PC-9 (cell line): Measurements from ENCODE around the gene PNLIP. TPM values are rescaled to one million over a fixed set of nuclear protein-coding genes. Genes with fewer than 3 reads are reported as not detected.

ENCODE experiments used
- BruUV-seq: library from RNA; stranded (reverse); fragments of 400-500 nt; replicated peaks from 2 replicates; lab custom pipeline; 2021; lab: Mats Ljungman, UMichigan
- CTCF ChIA-PET: fragments of 300-600 bp; sonication (Branson Sonifier 250); formaldehyde crosslinking; loops from one replicate; lab custom pipeline; 2022; ENCODE audit warnings: antibody characterized with exemption; lab: Charles Lee
- POLR2A ChIA-PET: fragments of 300-600 bp; sonication (Branson Sonifier 250); formaldehyde crosslinking; loops from one replicate; lab custom pipeline; 2022; ENCODE audit warnings: antibody characterized with exemption; ENCODE audit not compliant: unreplicated experiment; lab: Charles Lee
- DNase-seq, 2 experiments: peaks; one replicate each; pipeline versions ENCODE4 v3.0.0 to v3.0.0-alpha.2; 2015 to 2022; ENCODE audit warnings: mixed read lengths in 1 of 2
- H2AFZ ChIP-seq: fragments of 200-600 bp; sonication (generic); 2 replicates; pipeline ENCODE4 v1.8.1; 2017; ENCODE audit warnings: antibody characterized with exemption
- H3F3A ChIP-seq: fragments of 200-600 bp; sonication (generic); 2 replicates; pipeline ENCODE4 v1.8.1; 2017; ENCODE audit warnings: antibody characterized with exemption, mild to moderate bottlenecking, low read depth; ENCODE audit not compliant: insufficient read depth
- H3K27ac ChIP-seq: fragments of 200-600 bp; sonication (generic); 2 replicates; pipeline ENCODE4 v1.6.1; 2016; ENCODE audit warnings: mixed run types
- H3K27me3 ChIP-seq: fragments of 200-600 bp; sonication (generic); 2 replicates; pipeline ENCODE4 v1.6.1; 2016; ENCODE audit warnings: low read depth, mixed run types; ENCODE audit not compliant: insufficient read depth
- H3K36me3 ChIP-seq: fragments of 200-600 bp; sonication (generic); 2 replicates; pipeline ENCODE4 v1.6.1; 2016; ENCODE audit warnings: low read depth, mixed run types
- H3K4me1 ChIP-seq: fragments of 200-600 bp; sonication (generic); replicated peaks from 2 replicates; pipeline ENCODE4 v1.6.1; 2016; ENCODE audit warnings: mixed run types; ENCODE audit not compliant: insufficient read depth
- H3K4me2 ChIP-seq: fragments of 200-600 bp; sonication (generic); 2 replicates; pipeline ENCODE4 v1.6.1; 2017; ENCODE audit warnings: mixed run types
- H3K4me3 ChIP-seq: fragments of 200-600 bp; sonication (generic); 2 replicates; pipeline ENCODE4 v1.6.1; 2016; ENCODE audit warnings: mixed run types
- H3K79me2 ChIP-seq: fragments of 200-600 bp; sonication (generic); 2 replicates; pipeline ENCODE4 v1.6.1; 2017; ENCODE audit warnings: low read depth, mixed run types
- H3K9me2 ChIP-seq: fragments of 200-600 bp; sonication (generic); 2 replicates; pipeline ENCODE4 v1.8.1; 2017; ENCODE audit warnings: mild to moderate bottlenecking; ENCODE audit not compliant: insufficient read depth
- H3K9me3 ChIP-seq: fragments of 200-600 bp; sonication (generic); 2 replicates; pipeline ENCODE4 v1.8.1; 2016; ENCODE audit warnings: low read depth; ENCODE audit not compliant: insufficient read depth
- H4K20me1 ChIP-seq: fragments of 200-600 bp; sonication (generic); 2 replicates; pipeline ENCODE4 v1.8.1; 2017; ENCODE audit not compliant: insufficient read depth
- CTCF ChIP-seq: fragments of 200-600 bp; sonication (generic); conservative IDR thresholded peaks from 2 replicates; pipeline ENCODE4 v1.6.1; 2017; ENCODE audit warnings: mixed run types, antibody characterized with exemption, mild to moderate bottlenecking, moderate library complexity
- EZH2 ChIP-seq: fragments of 200-600 bp; sonication (generic); IDR thresholded peaks from 2 replicates; pipeline ENCODE4 v1.8.0; 2017; ENCODE audit warnings: antibody characterized with exemption, low read depth
- intact Hi-C: fragments of 100-400 bp; cut with micrococcal nuclease; formaldehyde crosslinking; loops from one replicate; pipeline ENCODE4 v1.10.0; 2022; ENCODE audit not compliant: unreplicated experiment
- total RNA-seq: library from RNA; stranded (reverse); gene quantifications from 2 replicates; pipeline ENCODE4 v1.2.3, GENCODE V29; 2021

PNLIP gene
- total RNA-seq, 1 experiment from 2014 or later, result not detected

- H4K20me1 ChIP-seq, result no peaks in the 10 kb centered on the region
- H3K27me3 ChIP-seq, result peaks cover 36% of the 10 kb centered on the region
- no TSS peak for BruUV-seq
- no peak for DNase-seq
- H3F3A ChIP-seq, result no peaks in the 10 kb centered on the region
- no peak overlapping the region for H3K27ac ChIP-seq
- H3K36me3 ChIP-seq, result no peaks in the 10 kb centered on the region
- H3K79me2 ChIP-seq, result no peaks in the 10 kb centered on the region
- intact Hi-C loops, result no loop called here
- no peaks in the 10 kb centered on the region for H3K9me2 ChIP-seq
- no peak overlapping the region for H3K4me2 ChIP-seq
- no peaks in the 10 kb centered on the region for H3K9me3 ChIP-seq
- ChIA-PET CTCF (no interaction called here), POLR2A (no interaction called here)
- no peak for TF ChIP-seq CTCF
- TF ChIP-seq EZH2, result no peak
- H3K4me1 ChIP-seq, result no peaks in the 10 kb centered on the region
- H3K4me3 ChIP-seq, result no peak overlapping the region
- no peak overlapping the region for H2AFZ ChIP-seq
Measured at GRCh38 chr10:116606061-116606483, 60.3 kb downstream of the PNLIP start.

- ChIA-PET POLR2A (no interaction called here), CTCF (no interaction called here)
- no peaks in the 10 kb centered on the region for H3K9me3 ChIP-seq
- no peak for DNase-seq
- no peaks in the 10 kb centered on the region for H3K36me3 ChIP-seq
- no TSS peak for BruUV-seq
- no peak for TF ChIP-seq CTCF
- no peak for TF ChIP-seq EZH2
- no peak overlapping the region for H3K27ac ChIP-seq
- H3K9me2 ChIP-seq, result no peaks in the 10 kb centered on the region
- H2AFZ ChIP-seq, result no peak overlapping the region
- peaks cover 28% of the 10 kb centered on the region for H3K27me3 ChIP-seq
- H3K4me2 ChIP-seq, result no peak overlapping the region
- no peaks in the 10 kb centered on the region for H3K79me2 ChIP-seq
- intact Hi-C loops, result no loop called here
- no peaks in the 10 kb centered on the region for H3F3A ChIP-seq
- H3K4me3 ChIP-seq, result no peak overlapping the region
- no peaks in the 10 kb centered on the region for H3K4me1 ChIP-seq
- no peaks in the 10 kb centered on the region for H4K20me1 ChIP-seq
Measured at GRCh38 chr10:116607336-116607735, 61.6 kb downstream of the PNLIP start.

- no peaks in the 10 kb centered on the region for H3K9me3 ChIP-seq
- ChIA-PET POLR2A (no interaction called here), CTCF (no interaction called here)
- BruUV-seq, result no TSS peak
- peaks cover 29% of the 10 kb centered on the region for H3K27me3 ChIP-seq
- H3K27ac ChIP-seq, result no peak overlapping the region
- no peaks in the 10 kb centered on the region for H4K20me1 ChIP-seq
- no peaks in the 10 kb centered on the region for H3F3A ChIP-seq
- no peak overlapping the region for H3K4me2 ChIP-seq
- no peaks in the 10 kb centered on the region for H3K36me3 ChIP-seq
- H3K4me3 ChIP-seq, result no peak overlapping the region
- no peak for DNase-seq
- intact Hi-C loops, result no loop called here
- TF ChIP-seq CTCF (no peak), EZH2 (no peak)
- H3K79me2 ChIP-seq, result no peaks in the 10 kb centered on the region
- no peaks in the 10 kb centered on the region for H3K9me2 ChIP-seq
- H3K4me1 ChIP-seq, result no peaks in the 10 kb centered on the region
- no peak overlapping the region for H2AFZ ChIP-seq
Measured at GRCh38 chr10:116608686-116609594, 63.2 kb downstream of the PNLIP start.
